ENCODE results near the gene KLF12.

DNA sequence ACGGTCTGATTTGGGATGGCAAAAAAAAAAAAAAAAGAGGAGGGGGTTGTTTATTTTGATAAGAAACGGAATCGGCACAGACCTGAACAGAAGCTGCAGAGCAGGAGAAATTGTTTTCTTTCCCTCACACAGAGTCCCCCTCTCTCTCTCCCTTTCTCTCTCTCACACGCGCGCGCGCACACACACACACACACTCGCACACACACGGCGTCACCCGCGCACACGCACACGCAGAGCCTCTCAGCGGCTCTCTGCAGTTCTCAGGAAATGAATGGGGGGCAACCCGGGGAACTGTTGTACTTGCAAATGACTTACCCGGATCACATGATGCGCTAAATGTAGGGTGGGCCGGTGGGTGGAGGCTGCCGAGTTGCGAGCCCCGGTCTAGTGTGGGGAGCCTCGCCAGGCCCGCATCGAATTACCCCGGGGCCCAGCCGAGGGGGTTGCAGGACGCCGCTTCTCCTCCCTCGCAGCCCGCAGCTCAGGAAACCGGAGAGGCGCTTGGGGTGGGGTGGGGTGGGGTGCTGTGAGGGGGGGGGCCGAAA lies 475 bp downstream of the KLF12 start:
- TF ChIP-seq POLR2A (IDR thresholded peaks at IDR 0.05): peak in 2 of 4 donors; percentile 42 to 77
- TF ChIP-seq, protein P1, sequence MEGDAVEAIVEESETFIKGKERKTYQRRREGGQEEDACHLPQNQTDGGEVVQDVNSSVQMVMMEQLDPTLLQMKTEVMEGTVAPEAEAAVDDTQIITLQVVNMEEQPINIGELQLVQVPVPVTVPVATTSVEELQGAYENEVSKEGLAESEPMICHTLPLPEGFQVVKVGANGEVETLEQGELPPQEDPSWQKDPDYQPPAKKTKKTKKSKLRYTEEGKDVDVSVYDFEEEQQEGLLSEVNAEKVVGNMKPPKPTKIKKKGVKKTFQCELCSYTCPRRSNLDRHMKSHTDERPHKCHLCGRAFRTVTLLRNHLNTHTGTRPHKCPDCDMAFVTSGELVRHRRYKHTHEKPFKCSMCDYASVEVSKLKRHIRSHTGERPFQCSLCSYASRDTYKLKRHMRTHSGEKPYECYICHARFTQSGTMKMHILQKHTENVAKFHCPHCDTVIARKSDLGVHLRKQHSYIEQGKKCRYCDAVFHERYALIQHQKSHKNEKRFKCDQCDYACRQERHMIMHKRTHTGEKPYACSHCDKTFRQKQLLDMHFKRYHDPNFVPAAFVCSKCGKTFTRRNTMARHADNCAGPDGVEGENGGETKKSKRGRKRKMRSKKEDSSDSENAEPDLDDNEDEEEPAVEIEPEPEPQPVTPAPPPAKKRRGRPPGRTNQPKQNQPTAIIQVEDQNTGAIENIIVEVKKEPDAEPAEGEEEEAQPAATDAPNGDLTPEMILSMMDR (IDR thresholded peaks at IDR 0.05): no peak

Data from esophagus squamous epithelium (tissue), 4 donors.